GM20000 (cell line): ENCODE data around the gene PLVAP.
A peak's percentile ranks its signal among the peaks of the same experiment; 100 is the strongest.
"Not testable (repeated sequence)": the region's sequence is repeated elsewhere in the genome, so short reads cannot be mapped to it uniquely, and the experiment has no call there.

Experiments used
- DNase-seq: peaks from one replicate; pipeline ENCODE4 v3.0.0; 2012; ENCODE audit warnings: low spot score
- TF ChIP-seq, protein P1 (sequence below): IDR thresholded peaks from 2 replicates; pipeline ENCODE4 v1.5.1; 2012; ENCODE audit warnings: mild to moderate bottlenecking, control low read depth; ENCODE audit errors: extremely low read depth, missing control alignments

PLVAP gene

DNA sequence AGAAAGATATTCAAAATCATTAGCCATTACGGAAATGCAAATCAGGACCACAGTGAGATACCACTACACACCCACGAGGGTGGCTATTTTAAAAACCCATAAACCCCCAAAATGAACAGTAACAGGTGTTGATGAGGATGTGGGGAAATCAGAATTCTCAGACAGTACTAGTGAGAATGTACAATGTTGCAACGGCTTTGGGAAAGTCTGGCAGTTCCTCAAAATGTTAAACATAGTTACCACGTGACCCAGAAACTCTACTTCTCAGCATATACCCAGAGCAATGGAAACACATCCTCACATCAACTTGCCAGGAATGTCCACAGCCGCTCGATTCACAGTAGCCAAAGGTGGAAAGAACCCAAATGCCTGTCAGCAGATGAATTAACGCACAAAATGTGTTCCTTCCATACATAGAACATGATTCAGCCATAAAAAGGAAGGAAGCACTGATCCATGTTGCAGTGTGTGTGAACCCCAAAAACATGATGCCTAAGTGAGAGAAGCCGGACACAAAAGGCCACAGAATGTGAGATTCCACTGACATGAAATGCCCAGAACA lies 7.0 kb downstream of the PLVAP start:
- peak; percentile 66 for DNase-seq
- TF ChIP-seq, protein P1, sequence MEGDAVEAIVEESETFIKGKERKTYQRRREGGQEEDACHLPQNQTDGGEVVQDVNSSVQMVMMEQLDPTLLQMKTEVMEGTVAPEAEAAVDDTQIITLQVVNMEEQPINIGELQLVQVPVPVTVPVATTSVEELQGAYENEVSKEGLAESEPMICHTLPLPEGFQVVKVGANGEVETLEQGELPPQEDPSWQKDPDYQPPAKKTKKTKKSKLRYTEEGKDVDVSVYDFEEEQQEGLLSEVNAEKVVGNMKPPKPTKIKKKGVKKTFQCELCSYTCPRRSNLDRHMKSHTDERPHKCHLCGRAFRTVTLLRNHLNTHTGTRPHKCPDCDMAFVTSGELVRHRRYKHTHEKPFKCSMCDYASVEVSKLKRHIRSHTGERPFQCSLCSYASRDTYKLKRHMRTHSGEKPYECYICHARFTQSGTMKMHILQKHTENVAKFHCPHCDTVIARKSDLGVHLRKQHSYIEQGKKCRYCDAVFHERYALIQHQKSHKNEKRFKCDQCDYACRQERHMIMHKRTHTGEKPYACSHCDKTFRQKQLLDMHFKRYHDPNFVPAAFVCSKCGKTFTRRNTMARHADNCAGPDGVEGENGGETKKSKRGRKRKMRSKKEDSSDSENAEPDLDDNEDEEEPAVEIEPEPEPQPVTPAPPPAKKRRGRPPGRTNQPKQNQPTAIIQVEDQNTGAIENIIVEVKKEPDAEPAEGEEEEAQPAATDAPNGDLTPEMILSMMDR = no peak

DNA sequence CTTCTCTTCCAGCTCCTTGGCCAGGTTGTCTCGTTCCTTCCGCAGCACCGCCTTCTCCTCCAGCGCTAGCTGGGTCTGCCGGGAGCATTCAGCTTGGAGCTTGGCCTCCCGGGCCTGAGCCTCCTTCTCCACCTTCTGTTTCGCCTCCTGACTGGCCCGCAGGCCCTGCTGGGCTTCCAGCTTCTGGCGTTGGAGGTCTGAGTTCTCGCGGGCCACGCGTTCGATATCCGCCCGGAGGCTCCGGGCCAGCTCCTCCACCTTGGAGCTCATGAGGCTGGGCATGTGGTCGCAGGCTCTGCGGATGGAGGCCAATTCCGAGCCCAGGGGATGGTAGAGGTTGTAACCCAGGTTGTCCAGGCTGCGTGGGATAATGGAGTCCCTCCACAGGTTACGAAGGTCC lies 11.8 kb downstream of the PLVAP start:
- DNase-seq = no peak
- TF ChIP-seq, protein P1 = no peak

DNA sequence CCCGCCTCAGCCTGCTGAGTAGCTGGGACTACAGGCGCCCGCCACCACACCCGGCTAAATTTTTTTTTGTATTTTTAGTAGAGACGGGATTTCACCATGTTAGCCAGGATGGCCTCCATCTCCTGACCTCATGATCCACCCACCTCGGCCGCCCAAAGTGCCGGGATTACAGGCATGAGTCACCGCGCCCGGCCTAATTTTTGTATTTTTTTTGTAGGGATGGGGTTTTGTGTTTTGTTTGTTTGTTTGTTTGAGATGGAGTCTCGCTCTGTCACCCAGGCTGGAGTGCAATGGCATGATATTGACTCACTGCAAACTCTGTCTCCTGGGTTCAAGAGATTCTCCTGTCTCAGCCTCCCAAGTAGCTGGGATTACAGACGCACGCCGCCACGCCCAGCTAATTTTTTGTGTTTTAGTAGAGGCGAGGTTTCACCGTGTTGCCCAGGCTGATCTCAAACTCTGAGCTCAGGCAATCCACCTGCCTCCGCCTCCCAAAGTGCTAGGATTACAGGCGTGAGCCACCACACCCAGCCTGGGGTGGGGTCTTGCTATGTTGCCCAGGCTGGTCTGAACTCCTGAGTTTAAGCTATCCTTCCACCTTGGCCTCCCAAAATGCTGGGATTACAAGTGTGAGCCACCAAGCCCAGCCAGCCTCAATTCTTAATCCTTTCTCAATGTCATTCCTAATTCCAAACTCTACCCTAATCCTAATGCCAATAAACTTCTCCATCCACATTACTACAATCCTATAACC lies 13.1 kb downstream of the PLVAP start:
- not testable (repeated sequence) for DNase-seq

DNA sequence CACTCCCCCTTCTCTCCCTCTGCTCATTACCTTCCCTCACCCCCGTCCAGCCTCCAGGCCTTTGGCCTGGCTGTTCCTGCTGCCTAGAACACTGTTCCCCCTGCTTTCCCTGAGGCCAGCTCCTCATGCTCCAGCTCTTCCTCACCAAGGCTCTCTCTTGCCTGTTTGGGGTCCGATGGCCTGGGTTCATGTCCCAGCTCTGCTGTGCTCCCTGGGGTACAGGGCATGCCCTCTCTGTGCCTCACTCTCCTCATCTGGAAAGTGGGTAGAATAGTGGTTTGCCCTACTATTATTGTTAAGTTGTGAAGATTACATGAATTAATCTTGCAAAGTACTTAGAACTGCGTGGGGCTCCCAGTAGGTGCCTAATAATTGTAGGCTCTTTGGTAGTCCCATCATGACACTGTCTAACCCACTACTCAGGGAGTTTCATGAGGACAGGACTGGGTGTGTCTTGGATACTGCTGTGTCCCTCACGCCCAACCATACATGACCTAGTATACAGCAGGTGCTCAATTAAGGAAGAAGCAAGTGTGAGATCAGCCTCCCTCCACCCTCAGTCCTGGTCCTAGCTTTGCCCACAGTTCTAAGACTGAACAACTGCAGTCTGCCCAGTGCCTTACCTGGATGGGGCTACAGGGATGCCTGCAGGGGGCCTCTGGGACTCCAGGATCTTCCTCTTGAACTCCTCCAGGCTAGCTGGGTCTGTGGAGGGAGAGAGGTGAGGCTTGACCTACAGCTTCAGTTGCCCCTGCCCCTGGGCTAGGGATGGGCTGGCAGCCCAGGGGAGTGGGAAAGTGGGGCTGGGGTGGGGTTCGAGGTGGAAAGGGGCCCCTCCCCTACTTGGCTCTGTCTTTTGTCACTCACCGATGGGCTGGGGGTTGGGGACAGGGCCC lies 17.0 kb downstream of the PLVAP start:
- TF ChIP-seq, protein P1 = no peak
- no peak for DNase-seq

DNA sequence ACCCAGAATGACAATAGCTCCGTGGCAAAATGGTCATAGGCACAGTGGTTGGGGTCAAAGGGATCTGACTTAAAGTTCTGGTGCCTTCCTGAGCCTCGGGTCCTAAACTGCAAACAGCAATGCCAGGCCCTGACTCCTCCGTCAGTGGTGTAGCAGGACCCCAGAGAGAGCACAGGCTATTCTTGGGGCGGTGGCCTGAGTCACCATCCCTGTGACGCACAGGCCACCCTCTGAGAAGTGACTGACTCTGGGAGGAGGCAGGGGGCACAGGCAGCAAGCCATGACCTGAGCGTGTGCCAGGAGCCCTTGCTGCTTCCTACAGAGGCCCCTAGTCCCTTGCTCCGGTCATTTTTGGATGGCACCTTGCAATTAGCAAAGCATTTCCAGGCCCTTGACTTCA lies 18.7 kb downstream of the PLVAP start:
- DNase-seq = no peak
- TF ChIP-seq, protein P1 = no peak

DNA sequence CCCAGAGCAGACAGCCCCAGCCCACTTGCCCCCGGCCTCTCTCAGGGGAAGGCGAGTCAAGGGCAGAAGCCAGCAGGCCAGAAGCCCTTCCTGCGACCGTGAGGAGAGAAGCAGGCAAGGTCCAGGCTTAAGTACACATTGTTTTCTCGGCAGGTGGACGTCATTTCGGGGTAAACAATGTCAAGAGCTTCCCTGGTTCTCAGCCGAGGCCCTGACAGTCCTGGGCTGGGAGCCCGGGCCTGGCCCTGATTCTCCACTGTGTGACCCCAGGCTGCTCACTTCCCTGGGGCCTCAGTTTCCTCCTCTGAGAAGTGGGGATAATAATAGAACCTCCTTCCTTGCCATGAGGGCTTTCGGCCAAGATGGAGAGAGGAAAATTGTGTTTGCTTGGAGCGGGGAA lies 19.4 kb downstream of the PLVAP start:
- TF ChIP-seq, protein P1 = no peak
- no peak for DNase-seq

DNA sequence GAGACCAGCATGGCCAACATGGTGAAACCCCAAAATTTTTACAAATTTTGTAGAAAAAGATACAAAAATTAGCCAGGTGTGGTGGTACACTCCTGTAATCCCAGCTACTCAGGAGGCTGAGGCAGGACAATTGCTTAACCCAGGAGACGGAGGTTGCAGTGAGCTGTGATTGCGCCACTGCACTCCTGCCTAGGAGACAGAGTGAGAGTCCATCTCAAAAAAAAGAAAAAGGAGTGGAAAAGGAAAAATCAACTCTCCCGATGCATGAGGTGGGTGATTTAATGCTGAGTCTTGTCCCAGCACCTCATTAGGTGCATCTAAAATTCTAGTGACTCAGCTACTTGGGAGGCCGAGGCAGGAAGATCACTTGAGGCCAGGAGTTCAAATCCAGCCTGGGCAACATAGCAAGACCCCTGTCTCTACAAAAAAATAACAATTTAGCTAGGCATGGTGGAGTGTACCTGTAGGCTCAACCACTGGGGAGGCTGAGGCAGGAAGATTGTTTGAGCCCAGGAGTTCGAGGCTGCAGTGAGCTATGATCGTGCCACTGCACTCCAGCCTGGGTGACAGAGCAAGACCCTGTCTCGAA lies 20.0 kb downstream of the PLVAP start:
- DNase-seq = no peak
- TF ChIP-seq, protein P1 = no peak
